ENCODE data around the gene FGFR4.

FGFR4 gene

GRCh38 chr5:177103523-177104253 lies 17.0 kb downstream of the FGFR4 start:
- DNase-seq: no peak

- no peak for DNase-seq
Measured at GRCh38 chr5:177105691-177106476, 19.2 kb downstream of the FGFR4 start.

- DNase-seq: no peak
Measured at GRCh38 chr5:177107159-177107558, 20.4 kb downstream of the FGFR4 start.

GRCh38 chr5:177109810-177110209 lies 23.1 kb downstream of the FGFR4 start:
- DNase-seq: no peak

GRCh38 chr5:177111720-177112394 lies 25.1 kb downstream of the FGFR4 start:
- DNase-seq: no peak

- no peak for DNase-seq
Measured at GRCh38 chr5:177112589-177113220, 26.0 kb downstream of the FGFR4 start.

GRCh38 chr5:177113566-177114424 lies 27.1 kb downstream of the FGFR4 start:
- no peak for DNase-seq

- no peak for DNase-seq
Measured at GRCh38 chr5:177116631-177117373, 30.1 kb downstream of the FGFR4 start.

GRCh38 chr5:177117441-177118045 lies 30.8 kb downstream of the FGFR4 start:
- no peak for DNase-seq

GRCh38 chr5:177122566-177122965 lies 35.9 kb downstream of the FGFR4 start:
- no peak for DNase-seq

GRCh38 chr5:177123789-177124485 lies 37.2 kb downstream of the FGFR4 start:
- DNase-seq: no peak

- no peak for DNase-seq
Measured at GRCh38 chr5:177124486-177124991, 37.8 kb downstream of the FGFR4 start.

GRCh38 chr5:177126771-177127170 lies 40.1 kb downstream of the FGFR4 start:
- no peak for DNase-seq

GRCh38 chr5:177128551-177128981 lies 41.9 kb downstream of the FGFR4 start:
- DNase-seq: no peak

- no peak for DNase-seq
Measured at GRCh38 chr5:177130211-177131018, 43.7 kb downstream of the FGFR4 start.

- no peak for DNase-seq
Measured at GRCh38 chr5:177131019-177131320, 44.3 kb downstream of the FGFR4 start.

GRCh38 chr5:177131352-177132135 lies 44.8 kb downstream of the FGFR4 start:
- DNase-seq: no peak
